ENCODE results near the gene TASP1.

DNA sequence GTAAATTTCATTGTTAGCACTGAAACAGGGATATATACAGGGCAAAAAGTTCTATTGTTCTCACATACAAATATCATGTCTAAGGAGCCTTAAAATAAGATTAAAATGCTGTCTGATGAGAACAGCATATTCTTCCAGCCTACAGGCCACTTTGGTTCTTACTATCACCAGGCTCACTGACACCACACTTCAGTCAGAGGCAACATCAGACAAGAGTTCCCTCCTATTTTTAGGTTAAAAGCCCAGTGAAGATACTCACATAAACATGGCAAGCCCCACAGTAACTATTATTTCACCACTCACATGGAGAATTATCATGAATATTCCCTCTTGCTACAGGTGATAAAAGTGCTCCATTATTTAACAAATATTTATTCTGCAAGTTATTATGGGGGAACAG, 241.9 kb downstream of the TASP1 start:
- TF ChIP-seq, protein P1, sequence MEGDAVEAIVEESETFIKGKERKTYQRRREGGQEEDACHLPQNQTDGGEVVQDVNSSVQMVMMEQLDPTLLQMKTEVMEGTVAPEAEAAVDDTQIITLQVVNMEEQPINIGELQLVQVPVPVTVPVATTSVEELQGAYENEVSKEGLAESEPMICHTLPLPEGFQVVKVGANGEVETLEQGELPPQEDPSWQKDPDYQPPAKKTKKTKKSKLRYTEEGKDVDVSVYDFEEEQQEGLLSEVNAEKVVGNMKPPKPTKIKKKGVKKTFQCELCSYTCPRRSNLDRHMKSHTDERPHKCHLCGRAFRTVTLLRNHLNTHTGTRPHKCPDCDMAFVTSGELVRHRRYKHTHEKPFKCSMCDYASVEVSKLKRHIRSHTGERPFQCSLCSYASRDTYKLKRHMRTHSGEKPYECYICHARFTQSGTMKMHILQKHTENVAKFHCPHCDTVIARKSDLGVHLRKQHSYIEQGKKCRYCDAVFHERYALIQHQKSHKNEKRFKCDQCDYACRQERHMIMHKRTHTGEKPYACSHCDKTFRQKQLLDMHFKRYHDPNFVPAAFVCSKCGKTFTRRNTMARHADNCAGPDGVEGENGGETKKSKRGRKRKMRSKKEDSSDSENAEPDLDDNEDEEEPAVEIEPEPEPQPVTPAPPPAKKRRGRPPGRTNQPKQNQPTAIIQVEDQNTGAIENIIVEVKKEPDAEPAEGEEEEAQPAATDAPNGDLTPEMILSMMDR (conservative IDR thresholded peaks at IDR 0.05) = no peak
- no peak for TF ChIP-seq EZH2 (IDR thresholded peaks at IDR 0.05; ENCODE audit: low read depth)

All from PC-9 (cell line).